HG03066 (cell line): Measurements from ENCODE around the gene HIVEP3.

Source experiments
- ATAC-seq: cut with Tn5 transposase; IDR thresholded peaks from one replicate; pipeline ENCODE4 v1.9.1; 2021; ENCODE audit warnings: low read depth; ENCODE audit not compliant: unreplicated experiment

The HIVEP3 gene

GRCh38 chr1:41514381-41514780, 404.3 kb downstream of the HIVEP3 start:
- ATAC-seq = no peak

- no peak for ATAC-seq
Measured at GRCh38 chr1:41513383-41513735, 405.4 kb downstream of the HIVEP3 start.

GRCh38 chr1:41512701-41513382, 405.9 kb downstream of the HIVEP3 start:
- ATAC-seq = no peak

GRCh38 chr1:41511239-41511540, 407.5 kb downstream of the HIVEP3 start:
- ATAC-seq = no peak

DNA sequence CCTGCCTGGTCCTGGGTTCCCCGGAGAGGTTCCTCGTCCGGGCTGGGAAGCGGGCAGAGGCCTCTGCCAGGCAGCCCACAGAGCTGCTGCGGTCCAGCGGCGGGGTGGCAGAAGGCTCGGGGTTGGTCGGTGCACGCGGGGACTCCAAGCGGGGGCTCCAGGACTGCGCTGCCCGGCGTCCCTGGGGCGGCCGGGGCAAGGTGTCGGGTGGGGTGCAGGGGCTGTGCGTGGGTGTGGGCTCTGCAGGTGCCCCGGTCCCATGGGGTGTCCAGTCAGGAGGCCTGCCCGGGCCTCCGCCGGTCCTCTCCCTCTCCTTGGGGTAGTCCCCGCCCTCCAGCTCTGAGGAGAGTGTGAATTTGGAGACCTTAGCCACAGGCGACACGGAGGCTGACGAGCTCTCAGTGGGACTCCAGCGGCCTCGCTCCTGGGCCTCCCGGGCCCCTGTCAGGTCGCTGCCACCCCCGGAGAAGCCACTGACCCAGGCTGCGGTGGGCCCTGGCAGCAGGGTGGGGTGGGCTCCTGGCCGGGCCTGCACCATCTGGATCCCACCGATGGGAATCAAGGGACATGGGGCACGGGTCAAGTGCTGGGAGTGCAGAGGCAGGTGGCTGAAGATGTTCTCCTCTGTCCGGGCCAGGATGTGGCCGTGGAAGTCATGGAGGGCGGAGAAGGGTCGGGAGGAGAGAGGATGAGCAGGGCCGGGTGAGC, 408.0 kb downstream of the HIVEP3 start:
- no peak for ATAC-seq

DNA sequence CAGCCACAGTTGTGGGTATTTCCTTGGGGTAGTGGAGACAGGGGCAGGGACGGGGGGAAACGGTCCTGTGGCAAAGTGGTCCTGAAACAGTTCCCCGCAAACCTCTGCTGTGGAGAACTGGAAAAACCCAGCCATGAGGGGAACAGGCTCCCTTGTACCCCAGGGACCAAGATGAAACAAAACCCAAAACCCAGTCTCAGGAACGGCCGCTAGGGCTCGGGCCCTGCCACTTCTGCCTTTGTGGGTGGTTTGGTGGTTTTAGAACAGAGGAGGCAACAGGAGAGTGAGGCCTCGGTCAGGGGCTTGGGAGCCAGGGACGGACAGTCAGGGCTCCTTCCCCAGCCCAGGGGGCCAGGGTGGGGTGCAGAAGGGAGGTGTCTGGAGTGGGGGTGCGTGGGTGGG, 409.5 kb downstream of the HIVEP3 start:
- ATAC-seq = no peak

DNA sequence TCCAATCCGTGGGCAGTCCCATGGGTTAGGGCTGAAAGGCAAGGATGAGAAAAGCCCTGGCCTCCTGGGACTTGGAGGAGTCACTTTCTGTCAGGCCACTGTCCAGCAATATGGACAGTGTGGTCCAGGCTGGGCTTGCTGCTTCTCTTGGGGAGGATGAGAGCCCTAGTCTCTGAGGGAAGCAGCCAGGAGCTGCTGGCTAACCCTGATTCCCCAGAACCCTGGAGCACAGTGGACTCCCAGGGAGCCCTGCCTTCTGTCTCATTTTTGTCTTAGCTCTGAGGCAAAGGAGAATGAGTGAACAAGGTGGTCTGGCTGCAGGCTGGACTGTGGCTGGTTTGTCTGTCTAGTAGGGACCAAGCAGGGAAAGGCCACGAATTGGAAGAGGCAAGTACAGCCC, 410.4 kb downstream of the HIVEP3 start:
- no peak for ATAC-seq

DNA sequence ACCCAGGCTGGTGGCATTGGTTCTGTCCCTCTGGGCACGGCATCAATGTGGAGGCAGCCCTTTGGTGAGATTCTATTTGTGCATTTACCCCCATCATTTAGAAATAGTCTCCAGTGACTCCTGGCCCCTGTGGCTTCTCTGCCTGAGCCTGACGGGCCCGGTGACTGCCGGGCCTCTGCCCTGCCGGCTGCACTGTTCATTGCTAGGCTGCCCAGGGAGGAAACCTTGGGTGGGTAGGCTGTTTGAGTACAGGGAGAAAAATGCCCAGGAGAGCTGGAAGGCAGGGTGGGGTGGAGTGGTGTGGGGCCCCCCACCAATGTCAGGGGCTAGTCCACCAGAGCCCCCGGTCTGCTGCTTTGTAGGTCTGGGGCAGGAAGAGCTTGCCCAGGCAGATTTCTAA, 410.9 kb downstream of the HIVEP3 start:
- ATAC-seq = no peak

- no peak for ATAC-seq
Measured at GRCh38 chr1:41507110-41507720, 411.5 kb downstream of the HIVEP3 start.

DNA sequence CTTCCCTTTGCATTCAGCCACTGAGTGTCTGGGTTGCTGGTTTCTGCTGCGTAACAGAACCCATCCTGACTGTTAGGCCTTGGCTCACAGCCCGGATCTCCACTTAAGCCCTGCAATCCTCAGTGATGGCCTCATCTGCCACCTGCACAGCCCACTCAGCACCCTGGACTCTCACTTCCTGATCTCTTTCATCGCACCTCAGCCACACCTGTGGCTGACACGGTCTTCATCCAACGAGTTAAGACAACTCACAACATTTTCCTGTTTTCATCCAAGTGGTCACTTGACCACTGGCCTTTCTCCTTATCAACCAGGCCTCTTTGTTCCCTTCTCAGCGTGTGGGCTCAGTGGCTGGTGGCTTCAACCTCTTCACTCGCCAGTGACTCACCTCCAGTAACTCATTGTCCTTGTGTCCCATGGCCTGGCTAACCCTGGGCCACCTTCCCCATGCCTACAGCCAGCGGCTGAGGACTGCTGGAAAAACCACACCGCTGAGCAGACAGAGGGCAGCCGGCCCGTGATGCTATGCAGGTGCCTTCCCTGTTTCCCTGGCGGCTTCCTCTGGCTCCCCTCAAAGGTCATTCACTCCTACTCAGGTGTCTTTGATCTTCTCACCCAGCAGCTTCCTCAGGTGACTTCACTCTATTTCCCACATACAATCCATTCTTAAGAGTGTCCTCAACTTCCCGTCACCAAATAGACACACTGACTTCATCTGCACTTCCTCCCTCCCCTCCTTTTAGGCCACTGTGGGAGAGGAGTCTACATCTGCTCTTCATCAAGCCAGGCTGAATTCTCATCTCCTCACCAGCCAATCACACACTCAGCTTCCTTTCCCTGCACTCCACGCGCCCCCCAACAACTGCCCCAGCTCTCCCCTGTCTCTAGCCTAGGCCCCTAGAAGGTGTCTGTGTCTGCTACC, 414.3 kb downstream of the HIVEP3 start:
- ATAC-seq = no peak

DNA sequence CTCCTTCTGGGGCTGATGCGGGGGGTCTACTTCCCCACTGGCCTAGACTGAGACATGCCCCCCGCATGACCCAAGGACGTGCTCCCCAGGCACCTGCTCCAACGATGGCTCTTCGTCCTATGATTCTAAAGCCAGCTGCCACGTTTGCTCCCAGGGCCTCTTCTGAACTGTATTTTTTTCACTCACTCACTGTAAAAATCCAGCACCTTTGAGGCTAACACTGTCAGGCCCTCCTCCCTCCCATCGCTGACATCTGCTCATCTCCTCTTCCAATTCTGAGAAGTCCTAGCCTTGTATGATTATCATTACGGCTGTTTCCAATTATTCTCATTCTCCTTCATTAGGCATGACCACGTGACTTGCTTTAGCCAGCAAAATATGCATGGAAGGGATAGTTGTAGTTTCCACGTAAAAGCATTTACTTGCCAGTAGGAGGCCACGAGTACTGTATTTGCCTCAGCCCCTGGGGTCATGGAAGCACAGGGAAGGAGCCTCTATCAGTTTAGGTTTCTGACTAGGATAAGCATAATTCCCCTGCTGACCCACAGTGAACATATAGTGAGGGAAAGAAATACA, 415.1 kb downstream of the HIVEP3 start:
- ATAC-seq = no peak

GRCh38 chr1:41502912-41503311, 415.8 kb downstream of the HIVEP3 start:
- no peak for ATAC-seq

GRCh38 chr1:41501581-41501980, 417.1 kb downstream of the HIVEP3 start:
- no peak for ATAC-seq

GRCh38 chr1:41500781-41501518, 417.8 kb downstream of the HIVEP3 start:
- no peak for ATAC-seq

- no peak for ATAC-seq
Measured at GRCh38 chr1:41500378-41500777, 418.3 kb downstream of the HIVEP3 start.

DNA sequence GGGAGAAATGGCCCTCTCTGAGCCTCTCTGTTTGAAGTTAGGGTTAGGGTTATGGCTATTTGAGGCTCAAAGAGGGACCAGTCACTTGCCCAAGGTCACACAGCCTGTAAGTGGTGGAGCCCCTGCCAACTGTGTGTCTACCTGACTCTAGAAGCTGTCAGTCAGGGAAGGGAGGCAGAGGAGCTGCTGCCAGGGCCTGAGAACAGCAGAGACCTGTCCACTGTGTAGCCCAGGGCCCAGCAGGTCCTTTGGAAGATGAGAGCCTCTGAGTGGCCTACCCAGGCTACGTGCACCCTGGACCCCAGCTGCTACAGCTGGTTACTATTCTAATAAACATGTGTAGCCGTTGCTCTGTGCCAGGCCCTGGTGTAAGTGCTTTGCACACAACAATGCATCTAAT, 419.1 kb downstream of the HIVEP3 start:
- no peak for ATAC-seq

- ATAC-seq = no peak
Measured at GRCh38 chr1:41498804-41499203, 419.9 kb downstream of the HIVEP3 start.

- no peak for ATAC-seq
Measured at GRCh38 chr1:41498391-41498790, 420.3 kb downstream of the HIVEP3 start.

DNA sequence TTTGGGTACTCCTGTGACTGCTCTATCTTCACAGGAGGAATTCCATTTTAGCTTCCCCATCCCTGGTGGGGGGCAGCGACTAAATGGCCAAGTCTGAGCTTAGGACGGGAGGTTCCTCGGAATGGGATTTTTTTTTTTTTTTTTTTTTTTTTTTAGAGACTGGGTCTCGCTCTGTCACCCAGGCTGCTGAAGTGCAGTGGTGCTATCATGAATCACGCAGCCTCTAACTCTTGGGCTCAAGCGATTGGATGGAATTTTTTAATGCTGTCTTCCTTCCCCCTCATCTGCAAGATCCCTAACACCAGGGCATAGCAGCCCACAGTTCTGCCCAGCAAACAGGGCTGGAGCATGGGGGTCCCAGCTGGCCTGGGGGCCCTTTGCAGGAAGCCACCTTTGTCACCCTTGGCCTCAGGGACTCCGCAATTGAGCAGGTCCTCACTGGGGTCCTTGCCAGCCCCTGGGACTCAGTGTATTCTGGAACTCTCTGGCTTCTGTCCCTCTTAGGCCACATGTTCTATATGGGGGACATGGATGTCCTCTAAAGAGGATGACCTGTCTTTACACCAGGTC, 421.2 kb downstream of the HIVEP3 start:
- ATAC-seq = no peak

DNA sequence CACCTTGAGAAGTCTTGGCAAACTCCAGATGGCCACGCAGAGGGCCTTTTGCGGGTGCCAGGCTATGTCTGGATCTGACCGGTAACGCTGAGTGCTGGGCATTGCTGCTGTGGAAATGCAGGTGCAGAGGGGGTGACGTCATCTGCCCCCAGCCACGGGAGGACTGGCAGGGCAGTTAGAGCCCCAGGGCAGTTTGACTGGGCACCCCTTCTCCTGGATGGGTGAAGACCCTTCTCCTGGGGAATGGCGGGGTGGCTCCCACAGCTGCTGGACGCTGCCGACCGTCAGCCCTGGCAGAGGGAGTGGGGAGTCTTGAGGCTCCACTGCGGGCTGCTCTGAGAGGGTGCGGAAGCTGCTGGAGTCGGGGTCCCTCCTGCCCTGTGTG, 421.7 kb downstream of the HIVEP3 start:
- no peak for ATAC-seq
